K562 (cell line): ENCODE measurements around the gene DIP2C. TPM values are rescaled to one million over a fixed set of nuclear protein-coding genes. Genes with fewer than 3 reads are reported as not detected.

Experiments
- ATAC-seq: fragments of 200-7000 bp; cut with Tn5 transposase; 3 replicates; pipeline ENCODE4 v1.9.1; 2020; ENCODE audit warnings: moderate library complexity
- BruUV-seq: library from RNA; stranded (reverse); fragments of 400-500 nt; replicated peaks from 2 replicates; lab custom pipeline; 2021; lab: Mats Ljungman, UMichigan
- CTCF ChIA-PET: fragments of 300-600 bp; formaldehyde crosslinking; extraction: SDS; loops from one replicate; lab custom pipeline; 2021; ENCODE audit warnings: low intra/inter-chr PET ratio; lab: Yijun Ruan, JAX
- POLR2A ChIA-PET: fragments of 300-600, 350-650 bp; sonication (Branson Sonifier 250); formaldehyde crosslinking; extraction: SDS; loops from one replicate; lab custom pipeline; 2021; ENCODE audit warnings: antibody characterized with exemption, inconsistent platforms; lab: Yijun Ruan, JAX
- DNase-seq, 4 experiments: peaks; one replicate each; pipeline versions ENCODE4 v3.0.0 to v3.0.0-alpha.2; 2011 to 2018; ENCODE audit warnings: low spot score in 3 of 4, mixed read lengths in 3 of 4; ENCODE audit errors: extremely low read depth in 1 of 4
- FAIRE-seq: peaks from 2 replicates; lab custom pipeline; 2011; peaks lifted over from hg19 to GRCh38; lab: Jason Lieb, UNC
- H2AFZ ChIP-seq: 2 replicates; pipeline ENCODE4 v1.6.0; 2011; ENCODE audit warnings: low read depth, low read length, control low read depth, inconsistent platforms
- H3K27ac ChIP-seq: fragments of 200-600 bp; 3 replicates; pipeline ENCODE4 v1.8.0; 2011; ENCODE audit warnings: low read depth, mild to moderate bottlenecking, control low read depth, inconsistent platforms, low read length, moderate library complexity, mixed read lengths; ENCODE audit errors: extremely low read depth
- H3K27me3 ChIP-seq, 2 experiments: fragments of 300-600 bp in 1 of 2; 2 replicates in 1 of 2; 3 replicates in 1 of 2; pipeline versions ENCODE4 v1.6.0 to v1.8.0; 2011; ENCODE audit warnings: inconsistent platforms in 2 of 2, low read length in 2 of 2, mild to moderate bottlenecking in 1 of 2, mixed read lengths in 1 of 2, moderate library complexity in 1 of 2; ENCODE audit not compliant: control insufficient read depth in 2 of 2, insufficient read depth in 2 of 2
- H3K36me3 ChIP-seq: fragments of 300-600 bp; 3 replicates; pipeline ENCODE4 v1.8.0; 2011; ENCODE audit warnings: mild to moderate bottlenecking, low read length, inconsistent platforms; ENCODE audit not compliant: control insufficient read depth, insufficient read depth
- H3K4me1 ChIP-seq, 2 experiments: fragments of 200-600 bp in 1 of 2; replicated peaks in 1 of 2; 2 replicates in 1 of 2; 3 replicates in 1 of 2; pipeline versions ENCODE4 v1.5.1 to v1.8.0; 2011; ENCODE audit warnings: inconsistent platforms in 2 of 2, low read length in 2 of 2, mild to moderate bottlenecking in 1 of 2, mixed read lengths in 1 of 2, moderate library complexity in 1 of 2; ENCODE audit not compliant: control insufficient read depth in 2 of 2, insufficient read depth in 2 of 2
- H3K4me2 ChIP-seq: 2 replicates; pipeline ENCODE4 v1.6.1; 2011; ENCODE audit warnings: low read length, control low read depth, inconsistent platforms, mixed read lengths; ENCODE audit not compliant: insufficient read depth
- H3K4me3 ChIP-seq: fragments of 200-600 bp; sonication (generic), shearing (Covaris generic); 2 replicates; pipeline ENCODE4 v1.5.1; 2016; ENCODE audit warnings: control low read depth, inconsistent platforms
- H3K79me2 ChIP-seq: fragments of 200-600 bp; 3 replicates; pipeline ENCODE4 v1.8.0; 2011; ENCODE audit warnings: low read length, inconsistent platforms; ENCODE audit not compliant: control insufficient read depth, insufficient read depth
- H3K9ac ChIP-seq, 2 experiments: 2 replicates each; pipeline versions ENCODE4 v1.6.0 to v1.6.1; 2011; ENCODE audit warnings: low read depth in 2 of 2, low read length in 2 of 2, control low read depth in 1 of 2, inconsistent platforms in 1 of 2, mild to moderate bottlenecking in 1 of 2, mixed read lengths in 1 of 2; ENCODE audit not compliant: insufficient read depth in 1 of 2
- H3K9me1 ChIP-seq: one replicate; pipeline ENCODE4 v1.6.0; 2011; ENCODE audit warnings: inconsistent platforms, mild to moderate bottlenecking, low read length, moderate library complexity; ENCODE audit not compliant: control insufficient read depth, insufficient read depth
- H3K9me3 ChIP-seq: replicated peaks from 2 replicates; pipeline ENCODE4 v1.5.1; 2011; ENCODE audit warnings: low read depth, low read length, inconsistent platforms; ENCODE audit not compliant: control insufficient read depth, insufficient read depth
- H4K20me1 ChIP-seq: replicated peaks from 2 replicates; pipeline ENCODE4 v1.6.1; 2011; ENCODE audit warnings: low read length, inconsistent platforms, mixed read lengths; ENCODE audit not compliant: control insufficient read depth, insufficient read depth
- CHCHD3 ChIP-seq: fragments of 250-450 bp; sonication (Bioruptor Pico); IDR thresholded peaks from 2 replicates; pipeline ENCODE4 v2.1.2; 2022; ENCODE audit warnings: mild to moderate bottlenecking
- HDAC8 ChIP-seq: fragments of 450-650 bp; IDR thresholded peaks from 2 replicates; pipeline ENCODE4 v1.6.1; 2016; ENCODE audit warnings: mild to moderate bottlenecking, missing genetic modification characterization, moderate library complexity, missing compliant biosample characterization
- JUNB ChIP-seq: fragments of 450-650 bp; formaldehyde crosslinking; conservative IDR thresholded peaks from 2 replicates; pipeline ENCODE4 v1.4.0; 2020; ENCODE audit warnings: mild to moderate bottlenecking
- KLF1 ChIP-seq: fragments of 450-650 bp; IDR thresholded peaks from 2 replicates; pipeline ENCODE4 v1.6.1; 2016; ENCODE audit warnings: missing genetic modification characterization, missing compliant biosample characterization
- PCBP2 ChIP-seq: fragments of 200-400 bp; formaldehyde crosslinking; IDR thresholded peaks from 2 replicates; pipeline ENCODE4 v1.6.1; 2018; ENCODE audit warnings: low read length, low read depth, mild to moderate bottlenecking, moderate library complexity; ENCODE audit not compliant: poor library complexity, severe bottlenecking
- PML ChIP-seq: IDR thresholded peaks from 2 replicates; pipeline ENCODE4 v1.6.1; 2012; ENCODE audit warnings: low read length, inconsistent platforms
- POLR2AphosphoS5 ChIP-seq: IDR thresholded peaks from 2 replicates; pipeline ENCODE4 v1.6.1; 2011; ENCODE audit warnings: mild to moderate bottlenecking, low read depth, low read length, moderate library complexity; ENCODE audit not compliant: control insufficient read depth, insufficient read depth
- RBM14 ChIP-seq: fragments of 200-400 bp; formaldehyde crosslinking; IDR thresholded peaks from 2 replicates; pipeline ENCODE4 v1.6.1; 2018; ENCODE audit warnings: low read depth, mild to moderate bottlenecking, low read length, moderate library complexity, borderline replicate concordance; ENCODE audit not compliant: insufficient read depth
- STAT5A ChIP-seq: IDR thresholded peaks from 2 replicates; pipeline ENCODE4 v1.6.1; 2012; ENCODE audit warnings: low read length, inconsistent platforms, borderline replicate concordance
- ZNF184 ChIP-seq: sonication (generic); formaldehyde crosslinking; IDR thresholded peaks from 2 replicates; pipeline ENCODE4 v1.5.0; 2020; ENCODE audit warnings: missing genetic modification reagents
- ZNF347 ChIP-seq: fragments of 450-650 bp; formaldehyde crosslinking; IDR thresholded peaks from 2 replicates; pipeline ENCODE4 v1.4.0; 2020; ENCODE audit warnings: low read depth, mild to moderate bottlenecking, moderate library complexity
- ZNF764 ChIP-seq: fragments of 250-450 bp; sonication (Bioruptor Pico); IDR thresholded peaks from 2 replicates; pipeline ENCODE4 v1.4.0; 2020; ENCODE audit warnings: low read depth, mild to moderate bottlenecking, moderate library complexity
- WGBS: fragments of 100-300 bp; shearing (Covaris generic); methylation state at CpG from one replicate; pipeline ENCODE4 v1.1.6; 2016; ENCODE audit warnings: low coverage, mixed read lengths; ENCODE audit not compliant: insufficient coverage; ENCODE audit errors: missing lambda C conversion rate; 5-methylcytosine and 5-hydroxymethylcytosine counted together
- in situ Hi-C: fragments of 300-500 bp; cut with MboI; formaldehyde crosslinking; loops from 4 replicates; pipeline ENCODE4 v1.15.0; 2018; ENCODE audit warnings: inconsistent platforms, mixed read lengths
- intact Hi-C: fragments of 100-400 bp; cut with micrococcal nuclease; formaldehyde crosslinking; loops from 2 replicates; pipeline ENCODE4 v1.14.2; 2022
- polyA plus RNA-seq, 8 experiments: library from polyadenylated mRNA; depleted of rRNA in 4 of 8; stranded (reverse) in 5 of 8; unstranded in 3 of 8; fragments of >200 nt; fragmentation: Nextera tagmentation in 2 of 8; fragmentation: Illumina TruSeq in 1 of 8; extraction: Ambion mirVana in 2 of 8; extraction: Trizol in 1 of 8; gene quantifications; 2 replicates each; pipeline versions ENCODE4 v1.2.1 to v1.2.3, GENCODE V29; 2011 to 2014; ENCODE audit warnings: inconsistent platforms in 1 of 8, missing spikeins in 1 of 8
- total RNA-seq, 7 experiments: library from RNA; depleted of rRNA in 6 of 7; stranded (reverse); fragments of >200 nt in 6 of 7; fragmentation: Illumina TruSeq in 2 of 7; extraction: Trizol in 2 of 7; gene quantifications; 2 replicates each; pipeline versions ENCODE4 v1.2.1 to v1.2.3, GENCODE V29; 2011 to 2021; ENCODE audit warnings: low replicate concordance in 1 of 7
- TF ChIP-seq, protein P1 (sequence below), 2 experiments: IDR thresholded peaks; 2 replicates each; pipeline ENCODE4 v1.6.1; 2012; ENCODE audit warnings: improper control_type of control experiment in 2 of 2, low read depth in 2 of 2, low read length in 2 of 2, borderline replicate concordance in 1 of 2

DIP2C gene
- total and polyA plus RNA-seq, 9 of the 15 experiments (the other 6 are each of a cell fraction or from before 2014, with no cell fraction given) = 0.01 TPM; not detected in 8

DNA sequence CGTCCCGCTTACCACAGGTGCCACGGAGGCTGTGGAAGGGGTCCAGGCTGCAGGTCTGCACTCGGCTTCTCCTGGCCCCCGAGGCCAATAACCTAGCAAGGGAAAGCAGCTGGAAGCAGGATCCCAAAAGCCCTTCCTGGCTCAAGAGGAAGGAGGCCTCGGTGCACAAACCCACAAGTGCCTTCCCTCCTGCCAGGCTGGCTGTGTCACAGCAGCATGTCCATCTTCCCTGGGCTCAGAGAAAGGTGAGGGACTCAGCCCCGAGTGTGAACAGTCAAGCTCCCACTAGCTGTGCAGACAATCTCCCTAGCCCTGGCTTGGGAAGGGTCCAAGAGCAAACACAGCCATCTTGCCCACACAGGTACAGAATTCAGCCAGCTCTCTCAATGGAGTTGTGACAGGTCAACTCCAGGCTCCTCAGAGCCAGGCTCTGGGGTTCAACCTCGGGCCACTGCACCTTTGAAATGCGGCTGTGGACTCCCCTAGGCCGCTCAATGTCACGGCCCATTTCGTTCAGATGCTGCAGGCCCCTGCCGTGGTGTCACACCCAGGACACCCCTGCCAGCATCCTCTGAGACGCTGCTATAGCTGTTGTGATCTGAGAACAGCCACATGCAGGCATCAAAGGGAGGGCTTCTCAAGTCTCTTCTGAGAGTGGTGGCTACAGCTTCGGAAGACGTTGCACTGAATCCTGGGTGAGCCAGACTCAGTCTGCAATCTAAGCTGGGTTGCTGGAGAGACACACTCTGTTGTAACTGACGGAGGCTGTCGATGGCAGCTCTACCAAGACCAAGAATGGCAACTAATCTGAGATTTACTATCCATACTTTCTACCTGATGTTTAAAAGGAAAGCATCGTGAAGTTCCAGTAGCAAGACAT lies 137.9 kb downstream of the DIP2C start (continued):
- TF ChIP-seq, protein P1, sequence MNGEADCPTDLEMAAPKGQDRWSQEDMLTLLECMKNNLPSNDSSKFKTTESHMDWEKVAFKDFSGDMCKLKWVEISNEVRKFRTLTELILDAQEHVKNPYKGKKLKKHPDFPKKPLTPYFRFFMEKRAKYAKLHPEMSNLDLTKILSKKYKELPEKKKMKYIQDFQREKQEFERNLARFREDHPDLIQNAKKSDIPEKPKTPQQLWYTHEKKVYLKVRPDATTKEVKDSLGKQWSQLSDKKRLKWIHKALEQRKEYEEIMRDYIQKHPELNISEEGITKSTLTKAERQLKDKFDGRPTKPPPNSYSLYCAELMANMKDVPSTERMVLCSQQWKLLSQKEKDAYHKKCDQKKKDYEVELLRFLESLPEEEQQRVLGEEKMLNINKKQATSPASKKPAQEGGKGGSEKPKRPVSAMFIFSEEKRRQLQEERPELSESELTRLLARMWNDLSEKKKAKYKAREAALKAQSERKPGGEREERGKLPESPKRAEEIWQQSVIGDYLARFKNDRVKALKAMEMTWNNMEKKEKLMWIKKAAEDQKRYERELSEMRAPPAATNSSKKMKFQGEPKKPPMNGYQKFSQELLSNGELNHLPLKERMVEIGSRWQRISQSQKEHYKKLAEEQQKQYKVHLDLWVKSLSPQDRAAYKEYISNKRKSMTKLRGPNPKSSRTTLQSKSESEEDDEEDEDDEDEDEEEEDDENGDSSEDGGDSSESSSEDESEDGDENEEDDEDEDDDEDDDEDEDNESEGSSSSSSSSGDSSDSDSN (IDR thresholded peaks at IDR 0.05; ENCODE audit: borderline replicate concordance in 1 of 2, low read depth in 2 of 2, low read length in 2 of 2) = no peak
- TF ChIP-seq ZNF184 (CRISPR knock-in tag) (no peak), PML (no peak)

- no TSS peak for BruUV-seq
- peaks cover 7 to 53% of the 10 kb centered on the region in 2 experiments; a peak in 4 of 5 replicates for H3K27me3 ChIP-seq
- no peak overlapping the region for H3K27ac ChIP-seq
- H3K9me3 ChIP-seq = no peaks in the 10 kb centered on the region
- no peak for FAIRE-seq
- DNase-seq = no peak
- intact Hi-C loops (no loop called here), in situ Hi-C loops (no loop called here)
- no peak overlapping the region for H3K4me3 ChIP-seq
- WGBS = under 1% methylated on average over 16 of the region's 20 CpGs
- H2AFZ ChIP-seq = no peak overlapping the region
- POLR2A ChIA-PET = no interaction called here
- H3K9me1 ChIP-seq = no peaks in the 10 kb centered on the region
- TF ChIP-seq PCBP2 (no peak), ZNF764 (CRISPR knock-in tag) (no peak), CHCHD3 (CRISPR knock-in tag) (no peak), STAT5A (no peak), ZNF347 (CRISPR knock-in tag) (no peak), KLF1 (tag) (no peak), RBM14 (no peak), POLR2AphosphoS5 (no peak), JUNB (no peak), HDAC8 (tag) (no peak)
- H3K4me2 ChIP-seq = no peak overlapping the region
- peaks cover 3% of the 10 kb centered on the region; the same call in 1 of the 2 replicates for H4K20me1 ChIP-seq
- H3K36me3 ChIP-seq = no peaks in the 10 kb centered on the region
- no peak for ATAC-seq
- CTCF ChIA-PET = no interaction called here
- H3K4me1 ChIP-seq = no peaks in the 10 kb centered on the region; a peak in 1 of 5 replicates
- H3K9ac ChIP-seq = no peak overlapping the region
- no peaks in the 10 kb centered on the region for H3K79me2 ChIP-seq
Measured at GRCh38 chr10:550665-551372, 138.6 kb downstream of the DIP2C start.
